ENCODE measurements around the gene SCGB1A1.

- TF ChIP-seq, protein P1, sequence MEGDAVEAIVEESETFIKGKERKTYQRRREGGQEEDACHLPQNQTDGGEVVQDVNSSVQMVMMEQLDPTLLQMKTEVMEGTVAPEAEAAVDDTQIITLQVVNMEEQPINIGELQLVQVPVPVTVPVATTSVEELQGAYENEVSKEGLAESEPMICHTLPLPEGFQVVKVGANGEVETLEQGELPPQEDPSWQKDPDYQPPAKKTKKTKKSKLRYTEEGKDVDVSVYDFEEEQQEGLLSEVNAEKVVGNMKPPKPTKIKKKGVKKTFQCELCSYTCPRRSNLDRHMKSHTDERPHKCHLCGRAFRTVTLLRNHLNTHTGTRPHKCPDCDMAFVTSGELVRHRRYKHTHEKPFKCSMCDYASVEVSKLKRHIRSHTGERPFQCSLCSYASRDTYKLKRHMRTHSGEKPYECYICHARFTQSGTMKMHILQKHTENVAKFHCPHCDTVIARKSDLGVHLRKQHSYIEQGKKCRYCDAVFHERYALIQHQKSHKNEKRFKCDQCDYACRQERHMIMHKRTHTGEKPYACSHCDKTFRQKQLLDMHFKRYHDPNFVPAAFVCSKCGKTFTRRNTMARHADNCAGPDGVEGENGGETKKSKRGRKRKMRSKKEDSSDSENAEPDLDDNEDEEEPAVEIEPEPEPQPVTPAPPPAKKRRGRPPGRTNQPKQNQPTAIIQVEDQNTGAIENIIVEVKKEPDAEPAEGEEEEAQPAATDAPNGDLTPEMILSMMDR (IDR thresholded peaks at IDR 0.05), result no peak
- no peak for TF ChIP-seq POLR2A (IDR thresholded peaks at IDR 0.05)
Observed at GRCh38 chr11:62401811-62402210, 17.0 kb upstream of the SCGB1A1 start.

All from esophagus squamous epithelium (tissue), 4 donors.